NCI-H526 (cell line): Measurements from ENCODE around the gene CELF4.

ENCODE experiments used
- DNase-seq, 2 experiments: peaks; one replicate each; lab custom pipeline; 2025; lab: John Stamatoyannopoulos, UW

Gene CELF4

GRCh38 chr18:37225279-37225678 is 340.3 kb downstream of the CELF4 start:
- peak; percentile 12 to 26 for DNase-seq

- DNase-seq: no peak
These were observed 342.6 kb downstream of the CELF4 start for GRCh38 chr18:37222999-37223378.

GRCh38 chr18:37222354-37222998 is 343.1 kb downstream of the CELF4 start:
- no peak for DNase-seq

GRCh38 chr18:37219257-37219656 is 346.3 kb downstream of the CELF4 start:
- DNase-seq: no peak

- DNase-seq: no peak
These were observed 347.5 kb downstream of the CELF4 start for GRCh38 chr18:37218022-37218590.

- no peak for DNase-seq
These were observed 354.8 kb downstream of the CELF4 start for GRCh38 chr18:37210781-37211180.

- no peak for DNase-seq
These were observed 358.3 kb downstream of the CELF4 start for GRCh38 chr18:37207343-37207742.

GRCh38 chr18:37199741-37200140 is 365.9 kb downstream of the CELF4 start:
- DNase-seq: no peak
